ENCODE results near the gene BEND6. TPM values are rescaled to one million over a fixed set of nuclear protein-coding genes. Genes with fewer than 3 reads are reported as not detected.

The BEND6 gene
- total and polyA plus RNA-seq, 2 of the 13 experiments (the other 11 are each of a cell fraction or from before 2014, with no cell fraction given) = 0.20 to 0.21 TPM

- no TSS peak for BruUV-seq (replicated peaks)
- no peak for TF ChIP-seq ZNF17 (CRISPR knock-in tag; IDR thresholded peaks at IDR 0.05)
- TF ChIP-seq NAIF1 (CRISPR knock-in tag; IDR thresholded peaks at IDR 0.05; ENCODE audit: borderline replicate concordance) = no peak
- no peak for TF ChIP-seq ZNF703 (CRISPR knock-in tag; IDR thresholded peaks at IDR 0.05; ENCODE audit: borderline replicate concordance)
- TF ChIP-seq ZNF746 (CRISPR knock-in tag; IDR thresholded peaks at IDR 0.05) = no peak
- no peak for TF ChIP-seq ZNF552 (CRISPR knock-in tag; IDR thresholded peaks at IDR 0.05; ENCODE audit: borderline replicate concordance)
- TF ChIP-seq THYN1 (CRISPR knock-in tag; IDR thresholded peaks at IDR 0.05; ENCODE audit: borderline replicate concordance, low read depth) = no peak
- TF ChIP-seq, protein P1, sequence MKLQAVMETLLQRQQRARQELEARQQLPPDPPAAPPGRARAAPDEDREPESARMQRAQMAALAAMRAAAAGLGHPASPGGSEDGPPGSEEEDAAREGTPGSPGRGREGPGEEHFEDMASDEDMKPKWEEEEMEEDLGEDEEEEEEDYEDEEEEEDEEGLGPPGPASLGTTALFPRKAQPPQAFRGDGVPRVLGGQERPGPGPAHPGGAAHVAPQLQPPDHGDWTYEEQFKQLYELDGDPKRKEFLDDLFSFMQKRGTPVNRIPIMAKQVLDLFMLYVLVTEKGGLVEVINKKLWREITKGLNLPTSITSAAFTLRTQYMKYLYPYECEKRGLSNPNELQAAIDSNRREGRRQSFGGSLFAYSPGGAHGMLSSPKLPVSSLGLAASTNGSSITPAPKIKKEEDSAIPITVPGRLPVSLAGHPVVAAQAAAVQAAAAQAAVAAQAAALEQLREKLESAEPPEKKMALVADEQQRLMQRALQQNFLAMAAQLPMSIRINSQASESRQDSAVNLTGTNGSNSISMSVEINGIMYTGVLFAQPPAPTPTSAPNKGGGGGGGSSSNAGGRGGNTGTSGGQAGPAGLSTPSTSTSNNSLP (IDR thresholded peaks at IDR 0.05; ENCODE audit: low read depth, low read length) = no peak
- no peak for TF ChIP-seq RFXANK (CRISPR knock-in tag; IDR thresholded peaks at IDR 0.05)
- TF ChIP-seq U2AF2 (IDR thresholded peaks at IDR 0.05; ENCODE audit: low read depth, low read length) = no peak
- TF ChIP-seq ZNF232 (CRISPR knock-in tag; IDR thresholded peaks at IDR 0.05; ENCODE audit: borderline replicate concordance) = no peak
- TF ChIP-seq, protein P2, sequence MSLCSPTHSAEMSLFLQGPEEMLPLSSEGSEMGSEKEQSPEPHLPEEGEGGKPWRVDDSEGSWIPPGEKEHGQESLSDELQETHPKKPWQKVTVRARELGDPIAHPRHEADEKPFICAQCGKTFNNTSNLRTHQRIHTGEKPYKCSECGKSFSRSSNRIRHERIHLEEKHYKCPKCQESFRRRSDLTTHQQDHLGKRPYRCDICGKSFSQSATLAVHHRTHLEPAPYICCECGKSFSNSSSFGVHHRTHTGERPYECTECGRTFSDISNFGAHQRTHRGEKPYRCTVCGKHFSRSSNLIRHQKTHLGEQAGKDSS (CRISPR knock-in tag; IDR thresholded peaks at IDR 0.05; ENCODE audit: borderline replicate concordance, low read depth) = no peak
- no peak for TF ChIP-seq NR1H2 (CRISPR knock-in tag; IDR thresholded peaks at IDR 0.05; ENCODE audit: borderline replicate concordance, low read depth)
- no peak for TF ChIP-seq SP140L (CRISPR knock-in tag; IDR thresholded peaks at IDR 0.05; ENCODE audit: borderline replicate concordance)
- ATAC-seq (no peak), DNase-seq (ENCODE audit: low spot score) (no peak), FAIRE-seq (no peak)
- no peaks in the 10 kb centered on the region for H3K9me3 ChIP-seq (ENCODE audit: low read length)
- no peak overlapping the region for H3K4me2 ChIP-seq (ENCODE audit: low read depth, low read length)
- peaks cover 0 to 14% of the 10 kb centered on the region in 2 experiments; a peak in 3 of 5 replicates for H3K27me3 ChIP-seq (ENCODE audit: control insufficient read depth in 1 of 2, insufficient read depth in 2 of 2, low read length in 2 of 2)
- no peak overlapping the region for H3K9ac ChIP-seq (ENCODE audit: insufficient read depth, low read depth, low read length)
- no peak overlapping the region for H3K27ac ChIP-seq (ENCODE audit: extremely low read length, insufficient read depth, low read length)
- intact Hi-C loops (cut with micrococcal nuclease; ENCODE audit: unreplicated experiment) = loop anchor here (5.0 to 10.0 kb wide), 3 partner anchors 88 to 213 kb away; partner anchors contain the start of genes BAG2, KIAA1586 and ZNF451
- CTCF ChIA-PET (ENCODE audit: low intra/inter-chr PET ratio, low total read pairs) = no interaction called here
- POLR2A ChIA-PET = no interaction called here
- H2AFZ ChIP-seq (ENCODE audit: low read length) = no peak overlapping the region
- no peak overlapping the region for H3K4me3 ChIP-seq (replicated peaks in 1 of 3; ENCODE audit: insufficient read depth in 1 of 3, low read depth in 2 of 3, low read length in 3 of 3)
- in situ Hi-C loops (cut with HindIII; ENCODE audit: extremely low pct_ligation_motif_present, low pct_unique_long_range_greater_than_20kb) = no loop called here
- no peaks in the 10 kb centered on the region for H3K36me3 ChIP-seq (replicated peaks in 1 of 2; ENCODE audit: control insufficient read depth in 1 of 2, insufficient read depth in 2 of 2, low read length in 2 of 2)
- no peaks in the 10 kb centered on the region for H4K20me1 ChIP-seq (ENCODE audit: insufficient read depth, low read length)
- H3K79me2 ChIP-seq (ENCODE audit: insufficient read depth, low read length) = no peaks in the 10 kb centered on the region
- H3K4me1 ChIP-seq (ENCODE audit: insufficient read depth, low read length) = peaks cover 8% of the 10 kb centered on the region
Observed at GRCh38 chr6:56959094-56959493, 4.2 kb downstream of the BEND6 start.
